Loucy (cell line): ENCODE measurements around the gene OGFOD3.

Experiments used
- H2AFZ ChIP-seq: fragments of 200-600 bp; sonication (generic); 2 replicates; pipeline ENCODE4 v1.6.0; 2016; ENCODE audit warnings: antibody characterized with exemption, mild to moderate bottlenecking, low read length, moderate library complexity
- H3F3A ChIP-seq: fragments of 200-600 bp; 2 replicates; pipeline ENCODE4 v1.6.0; 2016; ENCODE audit warnings: antibody characterized with exemption, low read depth, mild to moderate bottlenecking
- H3K27me3 ChIP-seq: fragments of 200-600 bp; sonication (generic); 2 replicates; pipeline ENCODE4 v1.6.1; 2014; ENCODE audit warnings: low read length, mild to moderate bottlenecking; ENCODE audit not compliant: insufficient read depth, poor library complexity, severe bottlenecking
- H3K36me3 ChIP-seq: fragments of 200-600 bp; sonication (generic); 2 replicates; pipeline ENCODE4 v1.6.1; 2016; ENCODE audit warnings: low read length; ENCODE audit not compliant: insufficient read depth
- H3K4me1 ChIP-seq: fragments of 200-600 bp; sonication (generic); 2 replicates; pipeline ENCODE4 v1.5.1; 2014; ENCODE audit warnings: low read length, mild to moderate bottlenecking; ENCODE audit not compliant: insufficient read depth, poor library complexity, severe bottlenecking
- H3K4me2 ChIP-seq: fragments of 200-600 bp; sonication (generic); 2 replicates; pipeline ENCODE4 v1.6.0; 2014; ENCODE audit warnings: antibody characterized with exemption, low read length, low read depth, mild to moderate bottlenecking; ENCODE audit not compliant: poor library complexity, severe bottlenecking
- H3K4me3 ChIP-seq: fragments of 200-600 bp; sonication (generic); 2 replicates; pipeline ENCODE4 v1.5.1; 2014; ENCODE audit warnings: low read length, mild to moderate bottlenecking, mixed read lengths; ENCODE audit not compliant: poor library complexity, severe bottlenecking
- H3K79me2 ChIP-seq: fragments of 200-600 bp; sonication (generic); 2 replicates; pipeline ENCODE4 v1.6.1; 2014; ENCODE audit warnings: low read length; ENCODE audit not compliant: insufficient read depth
- H3K9ac ChIP-seq: fragments of 200-600 bp; sonication (generic); 2 replicates; pipeline ENCODE4 v1.6.0; 2014; ENCODE audit warnings: mild to moderate bottlenecking, low read depth, low read length, moderate library complexity; ENCODE audit not compliant: poor library complexity, severe bottlenecking
- H3K9me2 ChIP-seq: fragments of 200-600 bp; sonication (generic); replicated peaks from 2 replicates; pipeline ENCODE4 v1.6.1; 2016; ENCODE audit warnings: low read depth, low read length, mixed read lengths
- H3K9me3 ChIP-seq: fragments of 200-600 bp; sonication (generic); 2 replicates; pipeline ENCODE4 v1.6.1; 2014; ENCODE audit warnings: mild to moderate bottlenecking, antibody characterized with exemption, low read length, low read depth; ENCODE audit not compliant: insufficient read depth
- H4K20me1 ChIP-seq: fragments of 200-600 bp; sonication (generic); 2 replicates; pipeline ENCODE4 v1.6.0; 2014; ENCODE audit warnings: antibody characterized with exemption, low read length, mild to moderate bottlenecking; ENCODE audit not compliant: insufficient read depth, poor library complexity, severe bottlenecking
- EZH2phosphoT487 ChIP-seq: fragments of 200-600 bp; IDR thresholded peaks from 2 replicates; pipeline ENCODE4 v1.6.1; 2018; ENCODE audit warnings: antibody characterized with exemption, mild to moderate bottlenecking, moderate library complexity, borderline replicate concordance
- TF ChIP-seq, protein P1 (sequence below): fragments of 200-600 bp; sonication (generic); conservative IDR thresholded peaks from 2 replicates; pipeline ENCODE4 v1.5.1; 2014; ENCODE audit warnings: mild to moderate bottlenecking, antibody characterized with exemption, low read length

The OGFOD3 gene, protein sequence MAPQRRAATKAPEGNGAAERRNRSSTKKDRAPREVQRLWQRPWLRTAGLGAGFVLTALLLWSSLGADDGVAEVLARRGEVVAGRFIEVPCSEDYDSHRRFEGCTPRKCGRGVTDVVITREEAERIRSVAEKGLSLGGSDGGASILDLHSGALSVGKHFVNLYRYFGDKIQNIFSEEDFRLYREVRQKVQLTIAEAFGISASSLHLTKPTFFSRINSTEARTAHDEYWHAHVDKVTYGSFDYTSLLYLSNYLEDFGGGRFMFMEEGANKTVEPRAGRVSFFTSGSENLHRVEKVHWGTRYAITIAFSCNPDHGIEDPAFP

GRCh38 chr17:82418001-82418986 lies at the start of gene OGFOD3, which contains the start of gene HEXD:
OGFOD3 (minus strand) TSS chr17:82418586; CDS start chr17:82418485, 101 bp downstream.
HEXD (plus strand) TSS chr17:82418347; CDS start chr17:82419800, 1,453 bp downstream.
- H3K4me1 ChIP-seq, result peaks cover 14% of the 10 kb centered on the region
- peak within 1 kb of the TSS; percentile 93 for H3K4me2 ChIP-seq
- H3K79me2 ChIP-seq, result peaks cover 20% of the 10 kb centered on the region; the same call in 1 of the 2 replicates
- H4K20me1 ChIP-seq, result peaks cover 22% of the 10 kb centered on the region
- 0 out of 2 replicates have a peak within 1 kb of the TSS, but pooled peaks have one; percentile 76 for H2AFZ ChIP-seq
- no peaks in the 10 kb centered on the region for H3K9me2 ChIP-seq
- no peaks in the 10 kb centered on the region for H3F3A ChIP-seq
- H3K9ac ChIP-seq, result peak within 1 kb of the TSS; percentile 84
- no peaks in the 10 kb centered on the region for H3K36me3 ChIP-seq
- H3K4me3 ChIP-seq, result peak within 1 kb of the TSS; percentile 99
- TF ChIP-seq, protein P1, sequence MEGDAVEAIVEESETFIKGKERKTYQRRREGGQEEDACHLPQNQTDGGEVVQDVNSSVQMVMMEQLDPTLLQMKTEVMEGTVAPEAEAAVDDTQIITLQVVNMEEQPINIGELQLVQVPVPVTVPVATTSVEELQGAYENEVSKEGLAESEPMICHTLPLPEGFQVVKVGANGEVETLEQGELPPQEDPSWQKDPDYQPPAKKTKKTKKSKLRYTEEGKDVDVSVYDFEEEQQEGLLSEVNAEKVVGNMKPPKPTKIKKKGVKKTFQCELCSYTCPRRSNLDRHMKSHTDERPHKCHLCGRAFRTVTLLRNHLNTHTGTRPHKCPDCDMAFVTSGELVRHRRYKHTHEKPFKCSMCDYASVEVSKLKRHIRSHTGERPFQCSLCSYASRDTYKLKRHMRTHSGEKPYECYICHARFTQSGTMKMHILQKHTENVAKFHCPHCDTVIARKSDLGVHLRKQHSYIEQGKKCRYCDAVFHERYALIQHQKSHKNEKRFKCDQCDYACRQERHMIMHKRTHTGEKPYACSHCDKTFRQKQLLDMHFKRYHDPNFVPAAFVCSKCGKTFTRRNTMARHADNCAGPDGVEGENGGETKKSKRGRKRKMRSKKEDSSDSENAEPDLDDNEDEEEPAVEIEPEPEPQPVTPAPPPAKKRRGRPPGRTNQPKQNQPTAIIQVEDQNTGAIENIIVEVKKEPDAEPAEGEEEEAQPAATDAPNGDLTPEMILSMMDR, result no peak
- no peak for TF ChIP-seq EZH2phosphoT487
- no peaks in the 10 kb centered on the region for H3K27me3 ChIP-seq
- H3K9me3 ChIP-seq, result no peaks in the 10 kb centered on the region

- H3K9me2 ChIP-seq, result no peaks in the 10 kb centered on the region
- no peaks in the 10 kb centered on the region for H3F3A ChIP-seq
- no peak overlapping the region for H2AFZ ChIP-seq
- H3K9me3 ChIP-seq, result no peaks in the 10 kb centered on the region
- H3K9ac ChIP-seq, result no peak overlapping the region
- H3K27me3 ChIP-seq, result no peaks in the 10 kb centered on the region
- peaks cover 85% of the 10 kb centered on the region; the same call in 1 of the 2 replicates for H3K36me3 ChIP-seq
- TF ChIP-seq EZH2phosphoT487, result no peak
- TF ChIP-seq, protein P1, result no peak
- no peak overlapping the region for H3K4me2 ChIP-seq
- peaks cover 44% of the 10 kb centered on the region for H4K20me1 ChIP-seq
- peaks cover 68% of the 10 kb centered on the region for H3K79me2 ChIP-seq
- H3K4me3 ChIP-seq, result no peak overlapping the region
- peaks cover 18% of the 10 kb centered on the region for H3K4me1 ChIP-seq
These were observed 46.7 kb upstream of the OGFOD3 start for GRCh38 chr17:82465023-82465603.

- Histone ChIP-seq H3K36me3 (peaks cover 82% of the 10 kb centered on the region; the same call in 1 of the 2 replicates), H3K27me3 (no peaks in the 10 kb centered on the region), H3K4me1 (peaks cover 24% of the 10 kb centered on the region), H3K9ac (no peak overlapping the region), H3K4me2 (no peak overlapping the region), H3F3A (no peaks in the 10 kb centered on the region), H3K9me2 (no peaks in the 10 kb centered on the region), H3K9me3 (no peaks in the 10 kb centered on the region), H3K4me3 (no peak overlapping the region), H3K79me2 (peaks cover 74% of the 10 kb centered on the region), H4K20me1 (peaks cover 50% of the 10 kb centered on the region), H2AFZ (no peak overlapping the region)
- TF ChIP-seq, protein P1, result no peak
- TF ChIP-seq EZH2phosphoT487, result no peak
These were observed 46.2 kb upstream of the OGFOD3 start for GRCh38 chr17:82464567-82464929.
